Medulla oblongata (tissue), 1 donor: Measurements from ENCODE around the gene NR0B2.
"Not testable (repeated sequence)": the region's sequence is repeated elsewhere in the genome, so short reads cannot be mapped to it uniquely, and the experiment has no call there.

Experiments used
- DNase-seq: peaks from one replicate; pipeline ENCODE4 v3.0.0-alpha.2; 2015; ENCODE audit errors: extremely low spot score

The NR0B2 gene

GRCh38 chr1:26889551-26890466 is 24.0 kb downstream of the NR0B2 start, which contains the start of gene GPN2:
Gene GPN2, minus strand, starts transcription at chr1:26890283. Its CDS starts 187 bp downstream, at chr1:26890096.
- DNase-seq: peak; percentile 87

DNA sequence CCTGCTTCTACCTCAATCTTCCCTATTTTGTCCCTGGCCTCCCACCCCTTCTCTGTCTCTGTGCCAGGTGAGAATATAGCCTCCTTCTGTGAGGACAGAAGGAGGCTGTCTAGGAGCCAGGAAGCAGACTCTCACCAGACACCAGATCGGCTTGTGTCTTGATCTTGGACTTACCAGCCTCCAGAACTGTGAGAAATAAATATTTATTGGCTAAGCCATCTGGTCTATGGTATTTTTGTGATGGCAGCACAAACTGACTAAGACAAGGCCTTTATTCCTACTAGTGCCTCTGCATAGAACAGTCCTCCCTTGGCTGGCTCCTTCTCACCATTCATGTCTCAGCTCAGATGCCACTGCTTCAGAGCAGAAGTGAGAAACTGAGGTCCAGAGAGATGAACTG is 25.5 kb downstream of the NR0B2 start:
- DNase-seq: no peak

DNA sequence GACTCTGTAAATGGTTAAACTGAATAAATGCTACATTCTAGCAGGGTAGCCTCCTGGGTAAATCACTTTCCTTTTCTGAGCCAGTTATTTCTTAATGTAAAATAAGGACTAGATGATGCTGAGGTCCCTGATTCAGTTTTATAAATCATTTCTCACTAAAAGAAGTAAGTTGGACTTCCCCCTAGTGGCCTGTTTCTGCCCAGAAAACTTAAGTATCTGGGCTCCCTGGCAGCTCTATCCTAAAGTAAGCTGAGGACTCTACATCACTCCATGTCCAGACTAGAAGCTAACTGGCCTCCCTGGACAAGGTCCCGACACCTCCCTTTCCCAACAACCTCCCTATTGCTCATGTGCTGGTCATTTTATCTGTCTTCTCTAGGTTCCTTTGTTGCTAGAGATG is 26.6 kb downstream of the NR0B2 start:
- DNase-seq: no peak

DNA sequence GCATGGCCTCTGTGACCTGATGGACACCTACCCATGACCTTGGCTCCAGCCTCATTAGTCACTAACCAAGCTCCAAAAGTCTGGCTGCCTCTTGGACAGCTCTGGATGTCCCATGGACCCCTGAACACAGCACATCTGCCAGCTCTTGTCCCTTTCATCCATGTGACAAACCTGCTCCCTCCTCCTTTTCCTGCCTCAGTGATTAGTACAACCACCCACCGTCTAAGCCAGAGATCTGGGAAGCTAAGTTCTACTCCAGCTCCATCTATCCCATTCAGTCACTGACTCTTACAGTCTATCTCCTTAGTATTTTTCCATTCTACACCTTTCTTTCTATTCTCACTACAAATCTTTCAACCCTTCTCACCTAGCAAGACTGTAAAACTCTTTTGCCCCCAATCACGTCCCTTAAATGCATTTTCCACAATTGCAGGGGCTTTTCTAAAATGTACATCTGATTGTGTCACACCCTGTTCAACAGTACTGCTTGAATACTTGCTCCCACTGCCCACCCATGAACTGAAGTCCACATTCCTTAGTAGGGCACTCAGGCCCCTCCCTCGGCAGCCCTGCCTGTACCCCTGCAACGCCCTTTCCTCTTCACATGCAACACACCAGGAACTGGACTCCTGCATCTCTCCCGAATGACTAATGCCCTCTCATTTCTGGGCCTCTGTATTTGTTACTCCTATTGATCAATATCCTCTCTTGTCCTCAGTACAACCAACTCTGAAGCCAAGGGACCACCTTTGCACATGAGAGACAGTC is 30.9 kb downstream of the NR0B2 start:
- no peak for DNase-seq

GRCh38 chr1:26881611-26882010 is 32.2 kb downstream of the NR0B2 start:
- not testable (repeated sequence) for DNase-seq

- no peak for DNase-seq
Measured at GRCh38 chr1:26879793-26880192, 34.0 kb downstream of the NR0B2 start.

- no peak for DNase-seq
Measured at GRCh38 chr1:26877326-26877725, 36.4 kb downstream of the NR0B2 start.

GRCh38 chr1:26874896-26875295 is 38.9 kb downstream of the NR0B2 start:
- DNase-seq: no peak

DNA sequence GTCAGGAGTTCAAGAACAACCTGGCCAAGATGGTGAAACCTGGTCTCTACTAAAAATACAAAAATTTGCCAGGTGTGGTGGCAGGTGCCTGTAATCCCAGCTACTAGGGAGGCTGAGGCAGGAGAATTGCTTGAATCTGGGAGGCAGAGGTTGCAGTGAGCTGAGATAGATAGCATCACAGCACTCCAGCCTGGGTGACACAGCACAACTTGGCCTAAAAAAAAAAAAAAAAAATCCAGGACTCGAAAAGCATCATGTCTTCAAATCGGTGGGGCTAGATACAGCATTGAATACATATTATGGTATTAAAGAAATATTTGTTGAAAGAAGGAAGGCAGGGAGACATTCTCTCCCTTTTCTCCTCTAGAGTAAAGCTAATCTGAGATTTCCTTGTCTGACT is 40.7 kb downstream of the NR0B2 start:
- not testable (repeated sequence) for DNase-seq

DNA sequence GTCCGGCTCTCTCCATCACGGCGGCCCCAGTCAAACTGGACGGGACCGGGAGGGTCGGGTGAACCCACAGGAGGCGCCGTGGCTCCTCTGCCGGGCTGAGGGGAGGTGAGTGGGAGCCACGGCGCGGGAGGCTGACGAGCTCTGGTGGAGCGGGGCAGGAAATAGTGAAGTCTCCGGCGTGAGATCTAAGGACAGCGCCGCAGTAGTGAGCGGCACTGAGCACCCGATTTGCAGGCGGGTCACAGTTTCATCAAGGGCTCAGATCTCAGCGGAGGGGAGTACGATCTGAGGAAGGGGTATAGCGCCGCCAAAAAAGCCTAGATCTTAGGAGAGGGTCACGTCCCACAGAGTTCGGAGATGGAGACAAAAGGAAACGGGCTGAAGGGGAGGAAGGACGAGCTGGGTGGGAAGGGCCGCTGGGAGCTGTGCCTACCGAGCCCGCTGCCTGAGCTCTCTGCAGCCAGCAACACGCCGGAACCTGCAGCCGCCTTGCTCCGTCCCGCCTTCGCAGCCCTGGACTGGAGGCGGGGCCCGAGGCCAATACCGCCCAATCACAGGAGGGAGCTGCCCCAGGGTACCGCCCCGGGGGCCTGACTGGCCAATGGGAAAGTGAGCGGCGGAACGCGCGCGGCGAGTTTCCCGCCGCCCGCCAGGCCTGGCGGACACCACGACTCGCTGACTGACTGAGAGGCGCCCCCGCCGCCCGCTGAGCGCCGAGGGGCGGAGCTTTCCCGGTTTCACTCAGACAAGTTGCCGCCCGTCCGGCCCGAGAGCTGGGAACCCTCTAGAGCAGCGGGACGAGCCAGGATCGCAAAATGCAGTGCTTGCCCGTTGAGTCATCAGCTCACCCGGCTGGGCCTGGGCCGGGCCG is 48.9 kb downstream of the NR0B2 start:
- peak; percentile 98 for DNase-seq

DNA sequence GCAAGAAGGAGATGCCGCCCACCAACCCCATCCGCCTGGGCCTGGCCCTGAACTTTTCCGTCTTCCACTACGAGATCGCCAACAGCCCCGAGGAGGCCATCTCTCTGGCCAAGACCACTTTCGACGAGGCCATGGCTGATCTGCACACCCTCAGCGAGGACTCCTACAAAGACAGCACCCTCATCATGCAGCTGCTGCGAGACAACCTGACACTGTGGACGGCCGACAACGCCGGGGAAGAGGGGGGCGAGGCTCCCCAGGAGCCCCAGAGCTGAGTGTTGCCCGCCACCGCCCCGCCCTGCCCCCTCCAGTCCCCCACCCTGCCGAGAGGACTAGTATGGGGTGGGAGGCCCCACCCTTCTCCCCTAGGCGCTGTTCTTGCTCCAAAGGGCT is 50.1 kb downstream of the NR0B2 start:
- no peak for DNase-seq

DNA sequence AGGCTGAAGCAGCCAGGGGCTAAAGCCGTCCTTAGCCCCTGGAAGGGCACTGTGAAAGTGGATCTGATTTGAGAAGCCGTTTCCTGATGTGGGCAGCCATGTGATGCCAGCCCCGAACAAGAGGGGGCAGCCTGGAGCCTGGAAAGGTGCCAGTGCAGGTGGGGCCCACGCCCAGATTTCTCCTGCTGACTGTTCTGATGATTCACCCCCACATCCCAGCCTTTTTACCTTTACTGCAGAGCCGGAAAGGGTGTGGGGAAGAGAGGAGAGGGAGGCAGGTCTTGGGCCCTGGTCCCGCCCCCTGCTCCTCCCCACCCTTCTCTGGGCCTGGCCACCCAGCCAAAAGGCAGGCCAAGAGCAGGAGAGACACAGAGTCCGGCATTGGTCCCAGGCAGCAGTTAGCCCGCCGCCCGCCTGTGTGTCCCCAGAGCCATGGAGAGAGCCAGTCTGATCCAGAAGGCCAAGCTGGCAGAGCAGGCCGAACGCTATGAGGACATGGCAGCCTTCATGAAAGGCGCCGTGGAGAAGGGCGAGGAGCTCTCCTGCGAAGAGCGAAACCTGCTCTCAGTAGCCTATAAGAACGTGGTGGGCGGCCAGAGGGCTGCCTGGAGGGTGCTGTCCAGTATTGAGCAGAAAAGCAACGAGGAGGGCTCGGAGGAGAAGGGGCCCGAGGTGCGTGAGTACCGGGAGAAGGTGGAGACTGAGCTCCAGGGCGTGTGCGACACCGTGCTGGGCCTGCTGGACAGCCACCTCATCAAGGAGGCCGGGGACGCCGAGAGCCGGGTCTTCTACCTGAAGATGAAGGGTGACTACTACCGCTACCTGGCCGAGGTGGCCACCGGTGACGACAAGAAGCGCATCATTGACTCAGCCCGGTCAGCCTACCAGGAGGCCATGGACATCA is 50.7 kb downstream of the NR0B2 start, which contains the start of gene SFN:
TSS of gene SFN (plus strand) at position 369 of the 904 bp plus-strand sequence. CDS start at position 433, 64 bp downstream.
- peak; percentile 18 for DNase-seq

- no peak for DNase-seq
Measured at GRCh38 chr1:26861889-26862378, 51.8 kb downstream of the NR0B2 start.
